NCI-H226 (cell line): ENCODE measurements around the gene TTR.

Experiments
- DNase-seq: peaks from one replicate; pipeline ENCODE4 v3.0.0-alpha.2; 2015

The TTR gene

DNA sequence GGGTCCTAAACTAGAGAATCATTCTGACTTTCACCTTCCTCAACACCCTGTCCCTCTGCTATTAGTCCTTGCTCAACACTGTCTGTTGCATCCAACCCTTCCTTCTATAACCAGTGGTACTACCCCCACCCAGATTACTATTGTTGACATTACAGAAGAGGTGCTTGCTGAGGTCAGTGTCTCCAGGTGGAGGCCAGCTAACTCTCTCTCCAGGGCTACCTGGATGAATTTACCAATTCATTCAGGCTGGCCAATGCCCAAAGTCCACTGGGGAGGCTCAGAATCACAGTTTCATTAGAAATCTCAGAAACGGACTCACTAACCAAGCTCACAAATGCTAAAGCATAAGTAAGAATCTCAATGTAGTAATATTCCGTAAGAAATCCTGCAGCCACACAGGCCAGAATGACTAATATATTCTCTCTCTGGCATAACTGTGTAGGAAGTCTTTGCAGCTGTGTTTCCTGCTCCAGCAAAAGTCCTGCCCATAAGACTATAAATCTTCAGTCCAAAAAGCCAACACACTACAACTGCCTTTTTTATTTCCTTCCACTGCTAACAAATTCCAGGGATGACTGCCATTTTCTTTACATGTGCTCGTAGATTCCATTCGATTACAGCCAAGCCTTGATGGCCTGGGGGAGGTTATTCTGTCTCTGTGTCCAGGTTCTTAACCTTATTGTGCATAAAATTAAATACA, 10.0 kb upstream of the TTR start:
- peak; percentile 77 for DNase-seq

DNA sequence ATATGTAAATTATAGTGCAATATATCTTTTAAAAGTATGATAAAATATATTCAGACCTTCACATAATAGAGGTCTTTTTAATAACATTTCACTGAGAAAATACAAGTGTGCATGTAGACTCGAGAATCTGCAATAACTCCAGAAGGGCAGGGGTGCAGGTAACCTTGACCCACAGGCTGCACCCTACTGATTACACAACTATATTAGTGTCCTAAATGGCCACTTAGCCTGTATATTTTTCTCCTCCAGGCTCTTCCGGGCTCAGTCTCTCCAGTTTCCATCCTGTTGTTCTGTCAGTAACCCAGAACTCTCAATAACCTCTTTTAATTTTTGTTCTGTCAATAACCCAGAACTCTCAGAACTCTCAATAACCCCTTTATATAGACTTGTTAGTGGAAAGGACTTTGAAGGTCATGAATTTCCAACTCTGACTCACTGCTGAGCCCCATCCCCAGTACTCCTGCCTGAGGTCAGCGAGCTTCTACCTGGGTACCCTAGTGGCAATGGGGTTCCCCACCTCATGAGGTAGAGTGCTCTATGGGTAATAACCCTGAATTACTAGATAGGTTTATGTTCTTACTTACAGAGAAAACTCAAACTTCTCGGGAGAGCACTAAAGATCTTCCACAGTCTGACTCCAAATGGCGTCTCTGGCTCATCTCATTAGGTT, 8.4 kb upstream of the TTR start:
- DNase-seq = no peak

DNA sequence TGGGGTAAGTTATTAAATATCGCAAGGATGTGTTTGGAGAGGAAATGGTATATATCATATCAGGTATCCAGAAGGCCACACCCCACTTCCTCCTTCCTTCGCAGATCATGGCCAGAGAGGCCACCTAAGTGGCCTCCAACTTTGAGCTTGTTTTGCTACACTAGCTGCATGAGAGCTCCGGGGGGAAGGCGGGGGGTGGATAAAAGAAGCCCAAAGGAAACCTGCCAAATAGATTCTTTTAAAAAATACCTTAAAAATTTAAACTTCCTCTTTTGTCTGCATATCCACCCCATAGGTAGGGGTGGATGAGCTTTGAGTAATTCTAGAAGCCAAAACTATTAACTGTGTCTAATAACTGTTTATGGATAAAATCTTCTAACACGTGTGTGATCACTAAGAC, 5.7 kb upstream of the TTR start:
- DNase-seq = no peak

DNA sequence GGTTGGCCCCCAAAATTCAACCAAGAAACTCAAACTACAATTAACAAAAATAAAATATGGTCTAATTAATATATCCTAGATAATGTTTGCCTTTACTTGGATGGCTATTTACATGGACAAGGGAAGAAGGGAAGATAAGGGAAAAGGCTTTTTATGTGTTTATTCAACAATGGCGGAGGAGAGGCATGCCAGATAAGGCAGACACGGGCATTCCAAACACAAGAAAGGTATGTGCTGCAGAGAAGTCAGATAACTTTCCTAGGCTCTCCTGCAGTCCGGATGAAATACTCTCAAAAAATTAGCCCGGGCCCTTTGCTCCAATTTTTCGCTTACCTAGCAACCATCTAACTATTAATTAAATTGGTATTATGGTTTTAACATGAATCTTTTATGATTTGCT, 5.1 kb upstream of the TTR start:
- peak; percentile 51 for DNase-seq

DNA sequence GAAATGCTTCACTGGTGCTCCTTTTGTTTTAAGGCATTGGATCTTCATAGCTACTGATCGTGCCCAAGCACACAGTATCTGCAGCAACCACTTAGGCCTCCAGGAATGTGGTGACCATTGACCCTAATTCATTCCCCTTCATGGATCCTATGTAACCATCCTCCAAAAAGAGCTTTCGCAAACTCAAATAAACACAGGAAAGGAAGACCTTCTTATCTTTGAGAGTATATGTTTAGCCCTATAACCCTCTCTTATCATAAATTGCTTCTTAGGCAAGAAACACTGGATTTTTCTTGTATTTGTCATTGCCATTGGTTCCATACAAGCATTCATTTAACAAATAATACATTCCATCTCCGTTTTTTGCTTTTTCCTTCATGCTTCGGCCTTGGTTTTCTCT, 4.1 kb upstream of the TTR start:
- DNase-seq = peak; percentile 51

DNA sequence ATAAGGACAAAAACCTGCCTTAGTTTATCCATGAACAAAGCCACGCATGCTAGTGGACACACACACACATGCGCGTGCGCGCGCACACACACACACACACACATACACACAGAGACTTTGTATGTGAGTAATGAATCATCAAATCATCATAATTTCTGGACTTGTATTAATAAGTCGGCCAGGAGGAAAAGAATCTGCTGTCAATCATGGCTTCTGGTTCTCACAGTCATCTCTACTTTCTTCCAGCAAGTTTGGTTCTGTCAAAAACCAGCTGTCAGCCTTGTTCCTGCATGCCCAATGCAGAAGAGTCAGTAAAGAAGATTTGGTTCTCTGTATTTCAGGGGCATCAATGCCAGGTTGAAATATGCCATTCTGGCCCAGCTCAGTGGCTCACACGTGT, 1.1 kb upstream of the TTR start:
- no peak for DNase-seq

DNA sequence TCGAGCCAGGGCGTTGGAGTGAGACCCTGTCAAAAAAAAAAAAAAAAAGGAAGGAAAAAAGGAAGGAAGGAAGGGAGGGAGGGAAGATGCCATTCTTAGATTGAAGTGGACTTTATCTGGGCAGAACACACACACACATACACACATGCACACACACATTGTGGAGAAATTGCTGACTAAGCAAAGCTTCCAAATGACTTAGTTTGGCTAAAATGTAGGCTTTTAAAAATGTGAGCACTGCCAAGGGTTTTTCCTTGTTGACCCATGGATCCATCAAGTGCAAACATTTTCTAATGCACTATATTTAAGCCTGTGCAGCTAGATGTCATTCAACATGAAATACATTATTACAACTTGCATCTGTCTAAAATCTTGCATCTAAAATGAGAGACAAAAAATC, 564 bp upstream of the TTR start:
- DNase-seq = no peak

DNA sequence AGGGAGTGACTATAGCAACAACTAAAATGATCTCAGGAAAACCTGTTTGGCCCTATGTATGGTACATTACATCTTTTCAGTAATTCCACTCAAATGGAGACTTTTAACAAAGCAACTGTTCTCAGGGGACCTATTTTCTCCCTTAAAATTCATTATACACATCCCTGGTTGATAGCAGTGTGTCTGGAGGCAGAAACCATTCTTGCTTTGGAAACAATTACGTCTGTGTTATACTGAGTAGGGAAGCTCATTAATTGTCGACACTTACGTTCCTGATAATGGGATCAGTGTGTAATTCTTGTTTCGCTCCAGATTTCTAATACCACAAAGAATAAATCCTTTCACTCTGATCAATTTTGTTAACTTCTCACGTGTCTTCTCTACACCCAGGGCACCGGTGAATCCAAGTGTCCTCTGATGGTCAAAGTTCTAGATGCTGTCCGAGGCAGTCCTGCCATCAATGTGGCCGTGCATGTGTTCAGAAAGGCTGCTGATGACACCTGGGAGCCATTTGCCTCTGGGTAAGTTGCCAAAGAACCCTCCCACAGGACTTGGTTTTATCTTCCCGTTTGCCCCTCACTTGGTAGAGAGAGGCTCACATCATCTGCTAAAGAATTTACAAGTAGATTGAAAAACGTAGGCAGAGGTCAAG, 955 bp downstream of the TTR start:
- DNase-seq = no peak

DNA sequence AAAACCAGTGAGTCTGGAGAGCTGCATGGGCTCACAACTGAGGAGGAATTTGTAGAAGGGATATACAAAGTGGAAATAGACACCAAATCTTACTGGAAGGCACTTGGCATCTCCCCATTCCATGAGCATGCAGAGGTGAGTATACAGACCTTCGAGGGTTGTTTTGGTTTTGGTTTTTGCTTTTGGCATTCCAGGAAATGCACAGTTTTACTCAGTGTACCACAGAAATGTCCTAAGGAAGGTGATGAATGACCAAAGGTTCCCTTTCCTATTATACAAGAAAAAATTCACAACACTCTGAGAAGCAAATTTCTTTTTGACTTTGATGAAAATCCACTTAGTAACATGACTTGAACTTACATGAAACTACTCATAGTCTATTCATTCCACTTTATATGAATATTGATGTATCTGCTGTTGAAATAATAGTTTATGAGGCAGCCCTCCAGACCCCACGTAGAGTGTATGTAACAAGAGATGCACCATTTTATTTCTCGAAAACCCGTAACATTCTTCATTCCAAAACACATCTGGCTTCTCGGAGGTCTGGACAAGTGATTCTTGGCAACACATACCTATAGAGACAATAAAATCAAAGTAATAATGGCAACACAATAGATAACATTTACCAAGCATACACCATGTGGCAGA, 3.6 kb downstream of the TTR start:
- no peak for DNase-seq

DNA sequence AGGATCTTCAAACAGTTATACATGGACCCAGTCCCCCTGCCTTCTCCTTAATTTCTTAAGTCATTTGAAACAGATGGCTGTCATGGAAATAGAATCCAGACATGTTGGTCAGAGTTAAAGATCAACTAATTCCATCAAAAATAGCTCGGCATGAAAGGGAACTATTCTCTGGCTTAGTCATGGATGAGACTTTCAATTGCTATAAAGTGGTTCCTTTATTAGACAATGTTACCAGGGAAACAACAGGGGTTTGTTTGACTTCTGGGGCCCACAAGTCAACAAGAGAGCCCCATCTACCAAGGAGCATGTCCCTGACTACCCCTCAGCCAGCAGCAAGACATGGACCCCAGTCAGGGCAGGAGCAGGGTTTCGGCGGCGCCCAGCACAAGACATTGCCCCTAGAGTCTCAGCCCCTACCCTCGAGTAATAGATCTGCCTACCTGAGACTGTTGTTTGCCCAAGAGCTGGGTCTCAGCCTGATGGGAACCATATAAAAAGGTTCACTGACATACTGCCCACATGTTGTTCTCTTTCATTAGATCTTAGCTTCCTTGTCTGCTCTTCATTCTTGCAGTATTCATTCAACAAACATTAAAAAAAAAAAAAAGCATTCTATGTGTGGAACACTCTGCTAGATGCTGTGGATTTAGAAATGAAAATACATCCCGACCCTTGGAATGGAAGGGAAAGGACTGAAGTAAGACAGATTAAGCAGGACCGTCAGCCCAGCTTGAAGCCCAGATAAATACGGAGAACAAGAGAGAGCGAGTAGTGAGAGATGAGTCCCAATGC, 4.6 kb downstream of the TTR start:
- DNase-seq = no peak

DNA sequence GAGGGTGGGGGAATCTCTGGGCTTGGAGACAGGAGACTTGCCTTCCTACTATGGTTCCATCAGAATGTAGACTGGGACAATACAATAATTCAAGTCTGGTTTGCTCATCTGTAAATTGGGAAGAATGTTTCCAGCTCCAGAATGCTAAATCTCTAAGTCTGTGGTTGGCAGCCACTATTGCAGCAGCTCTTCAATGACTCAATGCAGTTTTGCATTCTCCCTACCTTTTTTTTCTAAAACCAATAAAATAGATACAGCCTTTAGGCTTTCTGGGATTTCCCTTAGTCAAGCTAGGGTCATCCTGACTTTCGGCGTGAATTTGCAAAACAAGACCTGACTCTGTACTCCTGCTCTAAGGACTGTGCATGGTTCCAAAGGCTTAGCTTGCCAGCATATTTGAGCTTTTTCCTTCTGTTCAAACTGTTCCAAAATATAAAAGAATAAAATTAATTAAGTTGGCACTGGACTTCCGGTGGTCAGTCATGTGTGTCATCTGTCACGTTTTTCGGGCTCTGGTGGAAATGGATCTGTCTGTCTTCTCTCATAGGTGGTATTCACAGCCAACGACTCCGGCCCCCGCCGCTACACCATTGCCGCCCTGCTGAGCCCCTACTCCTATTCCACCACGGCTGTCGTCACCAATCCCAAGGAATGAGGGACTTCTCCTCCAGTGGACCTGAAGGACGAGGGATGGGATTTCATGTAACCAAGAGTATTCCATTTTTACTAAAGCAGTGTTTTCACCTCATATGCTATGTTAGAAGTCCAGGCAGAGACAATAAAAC, 6.5 kb downstream of the TTR start:
- DNase-seq = no peak

DNA sequence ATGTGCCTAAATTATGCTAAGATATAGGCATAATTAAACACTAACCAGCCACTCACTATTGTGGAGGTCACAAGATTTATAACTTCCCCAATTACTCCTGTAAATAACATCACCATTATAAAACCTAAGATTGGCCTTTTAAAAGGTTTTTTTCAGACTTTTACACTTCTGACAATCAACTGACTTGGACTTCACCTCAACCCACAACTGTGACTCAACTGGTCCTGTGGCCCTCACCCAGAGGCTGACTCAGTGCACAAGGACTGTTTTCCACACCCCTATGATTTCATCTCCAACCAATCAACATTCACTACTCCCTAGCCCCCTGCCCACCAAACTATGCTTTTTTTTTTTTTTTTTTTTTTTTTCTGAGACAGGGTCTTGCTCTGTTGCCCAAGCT, 11.6 kb downstream of the TTR start:
- no peak for DNase-seq

DNA sequence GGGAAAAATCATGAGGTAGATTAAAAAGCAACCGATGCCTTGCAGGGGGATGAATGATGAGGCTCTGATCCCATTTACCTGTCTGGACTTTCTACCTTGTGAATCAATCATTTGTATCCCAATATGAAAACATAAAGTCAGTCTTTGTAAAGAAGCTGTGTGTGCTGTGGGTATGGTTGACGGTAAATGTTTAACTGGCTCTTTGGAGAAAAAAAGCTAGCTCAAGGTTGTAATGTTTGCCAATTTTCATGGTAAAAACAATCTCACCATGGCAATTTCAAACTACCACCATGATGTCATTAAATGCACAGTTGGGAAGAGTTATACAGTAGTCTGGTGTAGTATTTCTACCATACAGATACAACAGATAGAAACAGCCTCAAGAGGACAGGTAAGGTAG, 14.6 kb downstream of the TTR start:
- DNase-seq = no peak

DNA sequence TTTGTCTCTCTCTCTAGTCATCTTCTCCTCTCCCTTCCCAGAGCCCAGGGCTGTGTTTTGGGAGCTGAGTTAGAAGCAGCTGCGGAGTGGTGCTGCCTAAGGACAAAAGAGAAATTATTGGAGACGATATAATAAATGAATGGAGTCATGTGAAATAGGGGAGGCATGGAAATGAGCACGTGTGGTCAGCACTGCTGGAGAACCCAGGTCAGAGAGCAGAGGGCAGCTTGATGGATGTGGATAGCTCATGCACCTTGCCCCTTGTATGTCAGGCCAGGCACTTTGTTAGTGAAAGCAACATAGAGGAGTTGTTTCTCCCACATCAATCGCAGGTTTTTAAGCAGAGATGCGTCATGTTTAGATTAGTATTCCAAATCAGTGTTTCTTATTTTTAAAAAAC, 15.7 kb downstream of the TTR start:
- DNase-seq = no peak

DNA sequence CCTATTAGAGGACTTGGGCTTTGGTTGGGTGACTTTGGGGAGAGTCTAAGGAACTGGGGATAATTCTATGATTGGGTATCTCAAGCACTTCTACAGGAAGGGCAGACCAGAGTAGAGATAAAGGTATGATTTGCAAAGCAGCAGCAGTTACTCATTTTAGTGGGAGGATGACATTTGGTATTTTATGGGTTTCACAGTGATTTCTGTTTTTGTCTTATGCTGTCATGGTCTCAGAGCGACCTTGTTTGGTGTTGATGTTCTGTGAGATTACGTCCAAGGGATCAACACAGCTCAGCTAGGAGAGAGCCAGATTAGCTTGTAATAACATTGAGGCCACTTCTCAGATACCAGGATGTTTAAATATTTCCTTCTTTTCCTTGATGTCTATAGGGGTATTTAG, 18.2 kb downstream of the TTR start:
- peak; percentile 6 for DNase-seq

DNA sequence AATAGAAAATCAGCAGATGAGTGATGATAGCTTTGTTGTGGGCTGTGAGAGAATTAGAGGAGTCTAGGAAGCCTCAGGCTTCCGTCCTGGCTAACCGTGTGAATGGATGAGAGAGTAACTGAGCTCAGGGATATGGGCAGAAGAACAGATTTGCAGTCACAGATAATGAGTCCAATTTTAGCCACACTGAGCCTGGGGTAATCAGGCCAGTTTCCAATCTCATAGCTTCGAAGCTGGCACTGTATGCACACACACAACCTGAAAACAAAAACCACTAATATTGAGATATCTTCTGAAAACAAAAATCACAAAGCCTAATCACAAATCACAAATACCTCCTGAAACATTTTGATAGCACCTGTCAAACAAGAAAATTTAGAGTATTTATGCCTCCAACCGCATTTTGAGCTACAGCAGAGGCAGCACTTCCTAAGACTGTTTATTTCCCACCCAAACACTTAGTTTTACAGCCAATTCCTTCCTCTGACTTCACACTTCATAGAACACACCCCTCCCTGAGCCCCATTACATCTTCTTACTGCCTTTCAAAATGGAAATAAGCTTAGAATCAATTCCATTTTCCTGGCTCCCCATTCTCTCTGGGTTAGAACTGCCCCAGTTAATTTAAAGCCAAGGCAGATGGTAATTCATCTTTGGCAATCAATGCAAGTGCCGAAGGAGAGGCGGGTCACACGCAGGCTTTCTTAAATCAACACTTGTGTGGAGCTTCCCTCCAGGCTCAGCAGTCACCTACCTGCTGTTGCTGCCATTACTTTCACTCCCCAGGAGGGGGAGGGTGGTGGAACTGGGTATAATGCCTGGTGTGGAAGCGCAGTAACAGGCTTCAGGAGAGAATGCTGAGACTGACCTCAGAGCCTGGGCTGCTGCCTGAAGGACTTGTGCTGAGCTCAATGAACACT, 18.9 kb downstream of the TTR start:
- no peak for DNase-seq

DNA sequence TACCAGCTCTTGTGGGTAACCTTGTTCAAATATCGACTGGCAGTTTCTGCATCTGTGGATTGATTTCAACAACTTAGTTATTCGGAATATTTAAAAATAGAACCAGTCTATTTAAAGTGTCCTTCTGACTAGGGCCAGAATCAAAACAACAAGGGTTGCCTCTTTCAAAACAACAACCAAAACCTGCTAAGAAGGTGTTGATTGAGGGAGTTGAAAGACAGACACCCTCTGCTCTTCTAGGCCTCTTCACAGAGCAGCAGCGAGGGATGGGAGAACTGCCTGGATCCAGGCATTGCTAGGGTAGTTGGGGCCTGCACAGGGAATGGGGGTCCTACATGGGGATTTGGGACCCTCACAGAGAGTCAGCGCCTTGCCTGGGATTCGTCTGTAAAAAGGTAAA, 19.8 kb downstream of the TTR start:
- DNase-seq = no peak

DNA sequence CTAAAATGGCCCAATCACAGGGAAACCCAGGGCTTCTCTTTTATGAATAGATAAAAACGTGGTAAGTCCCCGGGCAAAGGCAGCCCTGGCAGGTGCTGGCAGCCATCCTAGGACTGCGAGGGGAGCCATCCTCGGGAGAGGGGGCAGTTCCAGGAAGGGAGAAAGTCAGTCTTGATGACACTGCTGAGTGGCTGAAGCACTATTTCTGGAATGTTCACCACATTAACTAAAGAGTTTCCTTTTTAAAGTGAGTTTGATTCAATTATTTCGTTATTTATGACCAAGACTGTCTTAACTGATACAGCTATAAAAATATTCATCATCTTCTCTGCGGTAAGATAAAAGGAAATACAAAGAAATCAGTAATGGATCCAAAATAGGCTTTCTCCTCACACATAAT, 20.4 kb downstream of the TTR start:
- DNase-seq = no peak

DNA sequence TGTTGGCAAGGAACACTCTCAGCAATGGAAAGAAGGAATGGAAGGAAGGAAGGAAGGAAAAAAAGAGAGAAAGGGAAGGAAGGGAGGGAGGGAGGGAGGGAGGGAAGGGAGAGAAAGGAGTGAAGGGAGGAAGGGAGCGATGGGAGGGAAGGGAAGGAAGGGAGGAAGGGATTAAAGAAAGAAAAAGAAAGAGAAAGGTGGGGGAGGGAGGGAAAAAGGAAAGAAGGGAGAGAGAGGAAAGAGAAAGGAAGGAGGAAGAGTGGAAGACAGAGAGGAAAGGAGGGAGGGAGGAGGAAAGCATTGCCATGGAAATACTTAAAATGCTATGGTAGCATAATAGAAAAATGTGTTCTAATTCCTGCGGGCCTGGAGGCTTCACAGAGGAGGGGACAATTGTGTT, 22.4 kb downstream of the TTR start:
- DNase-seq = no peak

DNA sequence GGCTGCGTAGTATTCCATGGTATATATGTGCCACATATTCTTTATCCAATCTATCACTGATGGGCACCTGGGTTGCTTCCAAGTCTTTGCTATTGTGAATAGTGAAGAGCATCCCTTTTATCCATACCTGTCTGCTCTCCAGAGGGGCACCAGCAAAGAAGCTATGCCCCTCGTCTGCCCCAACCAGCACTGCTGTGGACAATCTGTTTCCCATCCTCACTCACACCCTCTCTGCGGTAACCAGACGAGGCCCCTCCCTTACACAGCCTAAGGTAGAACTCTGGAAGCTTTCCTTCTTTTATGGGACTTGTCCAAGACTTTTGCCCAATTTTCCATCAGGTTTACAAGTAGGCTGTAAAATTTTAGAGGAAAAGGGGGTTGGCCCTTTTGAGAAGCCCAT, 24.9 kb downstream of the TTR start:
- no peak for DNase-seq

DNA sequence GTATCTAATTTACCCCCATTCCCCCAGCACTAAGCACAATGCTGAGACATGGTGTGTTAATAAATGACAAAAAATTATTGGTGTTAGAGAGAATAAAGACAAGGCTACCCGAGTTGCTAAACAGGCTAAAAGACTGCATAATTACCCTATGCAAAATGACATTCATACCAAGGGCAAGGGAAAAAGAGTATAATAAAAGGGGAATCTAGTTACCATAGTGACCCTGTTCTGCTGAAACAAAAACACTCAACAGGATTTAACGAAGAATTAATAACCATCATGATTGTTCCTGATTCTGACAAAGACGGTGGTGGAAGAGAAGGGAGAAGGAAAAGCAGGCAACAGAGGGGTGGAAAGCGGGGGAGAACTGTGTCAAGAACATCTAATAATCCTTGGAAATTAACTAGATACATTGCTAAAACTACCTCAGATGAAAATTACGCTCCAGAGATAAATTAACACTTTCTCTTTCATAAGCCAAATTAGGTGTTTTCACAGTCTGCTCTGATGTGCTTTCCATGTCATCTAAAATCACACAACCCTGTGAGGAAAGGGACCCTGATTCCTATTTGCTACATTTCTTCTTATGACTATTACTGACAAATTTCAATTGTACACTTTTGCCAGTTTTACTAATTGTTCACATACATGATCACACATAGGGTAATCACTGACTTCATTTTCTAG, 25.5 kb downstream of the TTR start:
- no peak for DNase-seq
